Mesenchymal stem cell (in vitro differentiated cells and primary cell): ENCODE results near the gene SCN4B.

Experiments used
- DNase-seq: peaks from one replicate; pipeline ENCODE4 v3.0.0-alpha.2; 2013
- H2AFZ ChIP-seq: one replicate; pipeline ENCODE4 v1.6.1; 2013; ENCODE audit warnings: low read depth, mild to moderate bottlenecking, control low read depth, inconsistent platforms, low read length, moderate library complexity
- H2AK5ac ChIP-seq: 2 replicates; pipeline ENCODE4 v1.6.1; 2013; ENCODE audit warnings: low read length, moderate library complexity, mild to moderate bottlenecking, inconsistent platforms; ENCODE audit not compliant: severe bottlenecking
- H2BK120ac ChIP-seq: one replicate; pipeline ENCODE4 v1.6.1; 2013; ENCODE audit warnings: low read depth, mild to moderate bottlenecking, inconsistent platforms, low read length, moderate library complexity
- H2BK12ac ChIP-seq, 2 experiments: one replicate each; pipeline ENCODE4 v1.6.1; 2013; ENCODE audit warnings: inconsistent platforms in 2 of 2, low read length in 2 of 2, mild to moderate bottlenecking in 2 of 2, moderate library complexity in 2 of 2, control low read depth in 1 of 2
- H2BK15ac ChIP-seq: one replicate; pipeline ENCODE4 v1.6.1; 2013; ENCODE audit warnings: mild to moderate bottlenecking, low read depth, inconsistent platforms; ENCODE audit not compliant: poor library complexity, severe bottlenecking
- H2BK5ac ChIP-seq: 2 replicates; pipeline ENCODE4 v1.6.1; 2013; ENCODE audit warnings: low read depth, mild to moderate bottlenecking, low read length, control low read depth, inconsistent platforms; ENCODE audit not compliant: poor library complexity, severe bottlenecking
- H3K14ac ChIP-seq, 2 experiments: one replicate each; pipeline ENCODE4 v1.6.1; 2013; ENCODE audit warnings: inconsistent platforms in 2 of 2, low read length in 2 of 2, control low read depth in 1 of 2, mild to moderate bottlenecking in 1 of 2, moderate library complexity in 1 of 2
- H3K18ac ChIP-seq, 2 experiments: one replicate each; pipeline ENCODE4 v1.6.1; 2013; ENCODE audit warnings: inconsistent platforms in 2 of 2, low read length in 2 of 2, control low read depth in 1 of 2, low read depth in 1 of 2, mild to moderate bottlenecking in 1 of 2
- H3K23ac ChIP-seq, 2 experiments: one replicate each; pipeline ENCODE4 v1.6.1; 2013; ENCODE audit warnings: inconsistent platforms in 2 of 2, low read length in 2 of 2, mild to moderate bottlenecking in 2 of 2, moderate library complexity in 2 of 2, control low read depth in 1 of 2
- H3K27ac ChIP-seq: 2 replicates; pipeline ENCODE4 v1.5.1; 2013; ENCODE audit warnings: mild to moderate bottlenecking, moderate library complexity, low read length, control low read depth, inconsistent platforms; ENCODE audit not compliant: poor library complexity, severe bottlenecking
- H3K27me3 ChIP-seq, 2 experiments: 2 replicates each; pipeline versions ENCODE4 v1.6.1 to v1.7.0; 2013; ENCODE audit warnings: low read length in 2 of 2, mild to moderate bottlenecking in 2 of 2, moderate library complexity in 2 of 2, control low read depth in 1 of 2, inconsistent platforms in 1 of 2; ENCODE audit not compliant: control insufficient read depth in 1 of 2, insufficient read depth in 1 of 2
- H3K36me3 ChIP-seq, 2 experiments: 2 replicates each; pipeline versions ENCODE4 v1.6.1 to v1.7.0; 2013; ENCODE audit warnings: low read length in 2 of 2, control low read depth in 1 of 2, inconsistent platforms in 1 of 2, low read depth in 1 of 2, mild to moderate bottlenecking in 1 of 2; ENCODE audit not compliant: insufficient read depth in 2 of 2, control insufficient read depth in 1 of 2
- H3K4ac ChIP-seq, 2 experiments: one replicate each; pipeline ENCODE4 v1.6.1; 2013; ENCODE audit warnings: inconsistent platforms in 2 of 2, low read length in 2 of 2, mild to moderate bottlenecking in 2 of 2, moderate library complexity in 2 of 2, control low read depth in 1 of 2, low read depth in 1 of 2
- H3K4me1 ChIP-seq: 2 replicates; pipeline ENCODE4 v1.6.1; 2013; ENCODE audit warnings: low read depth, low read length, control low read depth; ENCODE audit not compliant: control insufficient read depth, insufficient read depth
- H3K4me2 ChIP-seq: 2 replicates; pipeline ENCODE4 v1.6.1; 2013; ENCODE audit warnings: low read length, mild to moderate bottlenecking, inconsistent platforms; ENCODE audit not compliant: poor library complexity, severe bottlenecking
- H3K4me3 ChIP-seq, 2 experiments: 2 replicates each; pipeline versions ENCODE4 v1.5.1 to v1.7.0; 2013; ENCODE audit warnings: low read length in 2 of 2, mild to moderate bottlenecking in 2 of 2, control low read depth in 1 of 2, low read depth in 1 of 2; ENCODE audit not compliant: insufficient read depth in 1 of 2
- H3K79me1 ChIP-seq: replicated peaks from 2 replicates; pipeline ENCODE4 v1.6.1; 2013; ENCODE audit warnings: mild to moderate bottlenecking, control low read depth, low read length, inconsistent platforms; ENCODE audit not compliant: poor library complexity, severe bottlenecking
- H3K9ac ChIP-seq: 2 replicates; pipeline ENCODE4 v1.7.0; 2013; ENCODE audit warnings: mild to moderate bottlenecking, low read length, moderate library complexity
- H3K9me3 ChIP-seq: 2 replicates; pipeline ENCODE4 v1.7.0; 2013; ENCODE audit warnings: mild to moderate bottlenecking, low read length; ENCODE audit not compliant: control insufficient read depth
- H4K8ac ChIP-seq: one replicate; pipeline ENCODE4 v1.6.1; 2013; ENCODE audit warnings: inconsistent platforms, mild to moderate bottlenecking, low read length, moderate library complexity
- H4K91ac ChIP-seq: one replicate; pipeline ENCODE4 v1.6.1; 2013; ENCODE audit warnings: mild to moderate bottlenecking, low read length, inconsistent platforms
- WGBS: methylation state at CpG from one replicate; pipeline ENCODE4 v1.1.7; 2013; ENCODE audit warnings: mixed read lengths; 5-methylcytosine and 5-hydroxymethylcytosine counted together

SCN4B gene

GRCh38 chr11:118200497-118200896 is 47.9 kb upstream of the SCN4B start:
- H3K4me3 ChIP-seq = no peak overlapping the region
- DNase-seq = no peak
- no peaks in the 10 kb centered on the region for H3K36me3 ChIP-seq
- no peak overlapping the region for H3K4ac ChIP-seq
- no peak overlapping the region for H2BK5ac ChIP-seq
- H3K18ac ChIP-seq = no peak overlapping the region
- H3K27ac ChIP-seq = no peak overlapping the region
- H2AFZ ChIP-seq = no peak overlapping the region
- no peak overlapping the region for H2AK5ac ChIP-seq
- H4K8ac ChIP-seq = no peak overlapping the region
- no peaks in the 10 kb centered on the region for H3K4me1 ChIP-seq
- no peak overlapping the region for H2BK120ac ChIP-seq
- no peak overlapping the region for H3K14ac ChIP-seq
- H3K79me1 ChIP-seq = no peaks in the 10 kb centered on the region
- H4K91ac ChIP-seq = no peak overlapping the region
- peaks cover 39 to 40% of the 10 kb centered on the region in 2 experiments for H3K27me3 ChIP-seq
- H2BK12ac ChIP-seq = no peak overlapping the region
- H3K4me2 ChIP-seq = no peak overlapping the region
- no peak overlapping the region for H2BK15ac ChIP-seq
- 83% methylated on average over 1 of the region's 5 CpGs for WGBS
- no peaks in the 10 kb centered on the region for H3K9me3 ChIP-seq
- no peak overlapping the region for H3K9ac ChIP-seq
- H3K23ac ChIP-seq = no peak overlapping the region

GRCh38 chr11:118199135-118199534 is 46.5 kb upstream of the SCN4B start:
- H3K9ac ChIP-seq = no peak overlapping the region
- peaks cover 6% of the 10 kb centered on the region for H3K4me1 ChIP-seq
- H2AK5ac ChIP-seq = no peak overlapping the region
- 81% methylated on average over 6 of the region's 6 CpGs for WGBS
- H3K36me3 ChIP-seq = no peaks in the 10 kb centered on the region
- H3K18ac ChIP-seq = no peak overlapping the region
- H3K27me3 ChIP-seq = peaks cover 28% of the 10 kb centered on the region in 2 experiments
- no peak overlapping the region for H4K91ac ChIP-seq
- H3K27ac ChIP-seq = no peak overlapping the region
- H3K9me3 ChIP-seq = no peaks in the 10 kb centered on the region
- H3K23ac ChIP-seq = no peak overlapping the region
- no peak overlapping the region for H2BK5ac ChIP-seq
- no peaks in the 10 kb centered on the region for H3K79me1 ChIP-seq
- H3K4ac ChIP-seq = no peak overlapping the region
- H2BK12ac ChIP-seq = no peak overlapping the region
- DNase-seq = no peak
- no peak overlapping the region for H3K14ac ChIP-seq
- H2BK15ac ChIP-seq = no peak overlapping the region
- H3K4me2 ChIP-seq = no peak overlapping the region
- no peak overlapping the region for H2AFZ ChIP-seq
- no peak overlapping the region for H3K4me3 ChIP-seq
- H4K8ac ChIP-seq = no peak overlapping the region
- H2BK120ac ChIP-seq = no peak overlapping the region

- Histone ChIP-seq H3K36me3 (no peaks in the 10 kb centered on the region), H3K23ac (no peak overlapping the region), H3K4me1 (peaks cover 6% of the 10 kb centered on the region), H2AK5ac (no peak overlapping the region), H3K4ac (no peak overlapping the region), H4K91ac (no peak overlapping the region), H4K8ac (no peak overlapping the region), H2AFZ (no peak overlapping the region), H3K27ac (no peak overlapping the region), H3K9me3 (no peaks in the 10 kb centered on the region), H3K9ac (peak overlapping the region; percentile 72), H3K4me3 (peak overlapping the region in 1 of 2 experiments; percentile 22), H3K4me2 (peak overlapping the region; percentile 53), H2BK12ac (no peak overlapping the region), H2BK120ac (no peak overlapping the region), H2BK5ac (no peak overlapping the region), H3K18ac (no peak overlapping the region), H3K14ac (no peak overlapping the region), H2BK15ac (no peak overlapping the region), H3K79me1 (no peaks in the 10 kb centered on the region), H3K27me3 (peaks cover 21 to 24% of the 10 kb centered on the region in 2 experiments)
- DNase-seq = peak; percentile 55
- 5% methylated on average over 6 of the region's 9 CpGs for WGBS
Observed at GRCh38 chr11:118198370-118198769, 45.7 kb upstream of the SCN4B start.

GRCh38 chr11:118194835-118195627 is 42.4 kb upstream of the SCN4B start:
- Histone ChIP-seq H3K4me3 (peak overlapping the region in 1 of 2 experiments; percentile 11), H3K9ac (peak overlapping the region; percentile 75), H4K91ac (no peak overlapping the region), H2AK5ac (no peak overlapping the region), H3K36me3 (no peaks in the 10 kb centered on the region), H3K4me2 (peak overlapping the region; percentile 2), H3K4me1 (peaks cover 6% of the 10 kb centered on the region), H4K8ac (no peak overlapping the region), H3K23ac (no peak overlapping the region), H3K18ac (no peak overlapping the region), H2BK12ac (no peak overlapping the region), H2BK15ac (no peak overlapping the region), H3K27me3 (peaks cover 0 to 3% of the 10 kb centered on the region in 2 experiments), H2BK5ac (no peak overlapping the region), H3K27ac (peak overlapping the region; percentile 58), H2BK120ac (no peak overlapping the region), H3K14ac (no peak overlapping the region), H3K4ac (no peak overlapping the region), H2AFZ (no peak overlapping the region), H3K79me1 (no peaks in the 10 kb centered on the region), H3K9me3 (no peaks in the 10 kb centered on the region)
- DNase-seq = peak; percentile 23
- WGBS = 67% methylated on average over 10 of the region's 10 CpGs
